Measurements from ENCODE around the gene CEP295NL.

The CEP295NL gene

GRCh38 chr17:78883533-78884131 is 19.4 kb downstream of the CEP295NL start:
- H3K4me3 ChIP-seq (ENCODE audit: low read length), result no peak overlapping the region
- H4K20me1 ChIP-seq (ENCODE audit: insufficient read depth, low read length), result no peaks in the 10 kb centered on the region
- H3K9me3 ChIP-seq (ENCODE audit: insufficient read depth, low read length), result no peaks in the 10 kb centered on the region
- no peaks in the 10 kb centered on the region for H3K79me2 ChIP-seq (ENCODE audit: low read length)
- H3K9ac ChIP-seq (ENCODE audit: low read length), result no peak overlapping the region
- H3K4me2 ChIP-seq (ENCODE audit: low read length), result no peak overlapping the region
- H3K36me3 ChIP-seq (replicated peaks; ENCODE audit: low read depth, low read length), result no peaks in the 10 kb centered on the region
- TF ChIP-seq EZH2phosphoT487 (IDR thresholded peaks at IDR 0.05; ENCODE audit: low read depth), result no peak
- TF ChIP-seq CTCF (IDR thresholded peaks at IDR 0.05; ENCODE audit: low read depth, low read length), result no peak
- H2AFZ ChIP-seq (ENCODE audit: low read depth, low read length), result no peak overlapping the region
- H3K4me1 ChIP-seq (ENCODE audit: low read length), result peaks cover 11% of the 10 kb centered on the region
- H3K27me3 ChIP-seq (ENCODE audit: low read depth, low read length), result no peaks in the 10 kb centered on the region
- H3K27ac ChIP-seq (ENCODE audit: low read length), result no peak overlapping the region

GRCh38 chr17:78883089-78883532 is 19.9 kb downstream of the CEP295NL start:
- no peaks in the 10 kb centered on the region for H3K79me2 ChIP-seq (ENCODE audit: low read length)
- H3K27me3 ChIP-seq (ENCODE audit: low read depth, low read length), result no peaks in the 10 kb centered on the region
- no peaks in the 10 kb centered on the region for H3K36me3 ChIP-seq (replicated peaks; ENCODE audit: low read depth, low read length)
- H3K4me3 ChIP-seq (ENCODE audit: low read length), result no peak overlapping the region
- H3K4me2 ChIP-seq (ENCODE audit: low read length), result no peak overlapping the region
- no peak for TF ChIP-seq EZH2phosphoT487 (IDR thresholded peaks at IDR 0.05; ENCODE audit: low read depth)
- H3K4me1 ChIP-seq (ENCODE audit: low read length), result peaks cover 6% of the 10 kb centered on the region; the same call in 1 of the 2 replicates
- H2AFZ ChIP-seq (ENCODE audit: low read depth, low read length), result peak overlapping the region; percentile 81
- no peak overlapping the region for H3K9ac ChIP-seq (ENCODE audit: low read length)
- no peaks in the 10 kb centered on the region for H4K20me1 ChIP-seq (ENCODE audit: insufficient read depth, low read length)
- no peaks in the 10 kb centered on the region for H3K9me3 ChIP-seq (ENCODE audit: insufficient read depth, low read length)
- H3K27ac ChIP-seq (ENCODE audit: low read length), result no peak overlapping the region

GRCh38 chr17:78882540-78883088 is 20.4 kb downstream of the CEP295NL start:
- Histone ChIP-seq H3K4me1 (ENCODE audit: low read length) (peaks cover 6% of the 10 kb centered on the region; the same call in 1 of the 2 replicates), H3K79me2 (ENCODE audit: low read length) (no peaks in the 10 kb centered on the region), H3K27me3 (ENCODE audit: low read depth, low read length) (no peaks in the 10 kb centered on the region), H3K9me3 (ENCODE audit: insufficient read depth, low read length) (no peaks in the 10 kb centered on the region), H3K27ac (ENCODE audit: low read length) (no peak overlapping the region), H3K9ac (ENCODE audit: low read length) (no peak overlapping the region), H3K36me3 (replicated peaks; ENCODE audit: low read depth, low read length) (no peaks in the 10 kb centered on the region), H2AFZ (ENCODE audit: low read depth, low read length) (peak overlapping the region; percentile 81), H4K20me1 (ENCODE audit: insufficient read depth, low read length) (no peaks in the 10 kb centered on the region), H3K4me3 (ENCODE audit: low read length) (no peak overlapping the region), H3K4me2 (ENCODE audit: low read length) (no peak overlapping the region)
- TF ChIP-seq CTCF (IDR thresholded peaks at IDR 0.05; ENCODE audit: low read depth, low read length) (no peak), EZH2phosphoT487 (IDR thresholded peaks at IDR 0.05; ENCODE audit: low read depth) (no peak)

- Histone ChIP-seq H3K36me3 (replicated peaks; ENCODE audit: low read depth, low read length) (no peaks in the 10 kb centered on the region), H2AFZ (ENCODE audit: low read depth, low read length) (no peak overlapping the region), H3K27me3 (ENCODE audit: low read depth, low read length) (no peaks in the 10 kb centered on the region), H4K20me1 (ENCODE audit: insufficient read depth, low read length) (no peaks in the 10 kb centered on the region), H3K79me2 (ENCODE audit: low read length) (no peaks in the 10 kb centered on the region), H3K27ac (ENCODE audit: low read length) (no peak overlapping the region), H3K4me2 (ENCODE audit: low read length) (no peak overlapping the region), H3K9me3 (ENCODE audit: insufficient read depth, low read length) (no peaks in the 10 kb centered on the region), H3K4me3 (ENCODE audit: low read length) (no peak overlapping the region), H3K4me1 (ENCODE audit: low read length) (peaks cover 6% of the 10 kb centered on the region; the same call in 1 of the 2 replicates), H3K9ac (ENCODE audit: low read length) (no peak overlapping the region)
- TF ChIP-seq EZH2phosphoT487 (IDR thresholded peaks at IDR 0.05; ENCODE audit: low read depth), result no peak
- no peak for TF ChIP-seq CTCF (IDR thresholded peaks at IDR 0.05; ENCODE audit: low read depth, low read length)
Observed at GRCh38 chr17:78879635-78880186, 23.3 kb downstream of the CEP295NL start.
